Measurements from ENCODE around the gene HAVCR2.
"Not testable (repeated sequence)": the region's sequence is repeated elsewhere in the genome, so short reads cannot be mapped to it uniquely, and the experiment has no call there.

The HAVCR2 gene

DNA sequence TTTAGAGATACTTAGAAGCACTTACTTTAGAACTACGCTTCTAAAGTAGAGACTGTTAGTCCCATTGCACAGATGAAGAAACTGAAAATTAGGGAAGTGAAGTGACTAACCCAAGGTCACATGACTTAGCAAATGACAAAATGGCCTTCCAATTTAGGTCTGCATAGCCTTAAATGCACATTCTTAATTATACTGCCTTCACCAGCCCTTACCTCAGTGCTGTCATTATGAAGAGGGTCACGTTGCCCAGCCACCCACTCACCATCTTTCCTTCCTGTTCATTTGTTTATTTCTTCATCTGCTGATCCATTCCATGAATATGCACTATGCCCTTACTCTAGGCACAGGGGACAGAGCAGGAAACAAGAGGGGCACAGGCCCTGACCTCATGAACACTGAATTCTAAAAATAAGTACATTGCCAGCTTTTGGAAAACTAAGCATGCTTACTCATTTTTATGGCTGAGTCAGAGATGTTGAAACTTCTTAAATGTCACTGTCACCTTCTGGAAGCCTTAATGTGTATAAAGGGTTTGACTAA is 8.6 kb downstream of the HAVCR2 start:
- in situ Hi-C loops (cut with HindIII; ENCODE audit: low sequenced_read_pairs), result loop anchor here (25.0 kb wide), 1 partner anchor 112 kb away; no protein-coding TSS in a partner anchor

DNA sequence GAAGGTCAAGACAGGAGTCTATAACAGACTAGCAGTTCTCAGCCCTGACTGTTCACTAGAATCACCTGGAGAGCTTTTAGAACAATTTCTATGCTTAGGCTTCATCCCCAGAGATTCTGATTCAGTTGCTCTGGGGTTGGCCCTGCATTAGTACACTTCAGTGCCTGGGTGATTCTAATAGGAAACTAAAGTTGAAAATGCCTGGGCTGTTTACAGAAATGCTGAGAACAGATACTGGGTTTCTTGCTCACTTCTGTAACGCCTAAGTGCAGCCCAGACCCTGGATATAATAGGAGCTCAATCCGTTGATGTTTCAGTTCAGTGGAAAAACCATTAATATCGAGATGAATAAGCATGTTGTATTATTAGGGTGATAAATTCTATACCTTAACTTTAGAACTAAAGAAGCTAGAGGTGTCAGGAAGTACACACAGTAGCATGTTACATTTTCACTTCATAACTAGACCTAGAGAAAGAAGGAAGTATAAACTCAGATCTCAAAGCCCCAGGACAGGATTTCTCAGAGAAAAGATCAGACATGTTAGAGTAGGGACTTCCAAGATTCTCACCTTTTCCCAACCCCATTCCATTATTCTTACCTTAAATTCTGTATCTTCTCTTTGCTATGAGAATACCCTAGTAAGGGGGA is 20.4 kb downstream of the HAVCR2 start:
- in situ Hi-C loops (cut with HindIII; ENCODE audit: low sequenced_read_pairs), result no loop called here

DNA sequence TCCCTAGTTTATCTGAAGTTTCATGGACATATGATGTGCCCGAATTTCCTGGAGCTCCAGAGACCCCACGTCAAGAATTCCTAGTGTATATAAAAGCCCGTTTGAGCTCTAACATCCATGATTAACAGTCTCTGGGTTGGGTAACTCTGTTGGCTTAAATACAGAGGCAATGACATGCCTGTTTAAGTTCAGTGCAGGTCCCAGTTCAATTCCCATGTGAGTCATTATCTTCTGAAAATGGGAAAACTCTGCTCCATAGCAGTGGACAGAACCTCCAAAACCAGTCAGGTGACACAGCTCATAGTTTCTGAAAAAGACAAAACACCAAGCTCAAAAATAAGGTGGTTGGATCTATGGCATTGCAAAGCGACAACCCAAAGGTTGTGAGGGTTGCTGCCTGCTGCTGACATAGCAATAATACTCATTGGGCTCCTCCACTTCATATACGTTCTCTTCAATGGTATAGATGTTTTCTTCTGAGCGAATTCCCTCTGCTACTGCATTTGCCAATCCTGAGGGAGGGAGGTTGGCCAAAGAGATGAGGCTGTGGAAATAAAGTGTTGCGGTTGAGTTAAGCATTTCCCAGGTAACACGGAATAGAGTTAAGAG is 22.0 kb downstream of the HAVCR2 start:
- in situ Hi-C loops (cut with HindIII; ENCODE audit: low sequenced_read_pairs), result no loop called here

DNA sequence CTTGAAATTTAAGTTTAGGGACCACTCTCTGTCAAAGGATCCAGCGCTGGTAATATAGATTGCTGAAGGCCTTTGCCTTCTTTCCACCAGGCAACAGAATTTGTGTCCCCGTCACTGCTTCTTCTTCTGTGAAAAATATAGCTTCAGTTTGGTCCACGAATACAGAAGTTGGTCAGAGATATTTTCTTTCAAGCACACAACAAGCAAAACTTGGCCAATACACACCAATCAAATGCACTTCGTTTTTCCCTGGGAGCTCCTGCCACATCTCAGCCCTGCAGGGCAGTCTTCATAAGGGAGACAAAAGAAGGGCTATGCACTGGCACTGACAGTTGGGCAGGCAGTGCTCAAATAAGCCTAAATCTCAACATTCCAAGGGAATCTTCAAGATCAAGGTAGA is 22.9 kb downstream of the HAVCR2 start:
- in situ Hi-C loops (cut with HindIII; ENCODE audit: low sequenced_read_pairs), result no loop called here

DNA sequence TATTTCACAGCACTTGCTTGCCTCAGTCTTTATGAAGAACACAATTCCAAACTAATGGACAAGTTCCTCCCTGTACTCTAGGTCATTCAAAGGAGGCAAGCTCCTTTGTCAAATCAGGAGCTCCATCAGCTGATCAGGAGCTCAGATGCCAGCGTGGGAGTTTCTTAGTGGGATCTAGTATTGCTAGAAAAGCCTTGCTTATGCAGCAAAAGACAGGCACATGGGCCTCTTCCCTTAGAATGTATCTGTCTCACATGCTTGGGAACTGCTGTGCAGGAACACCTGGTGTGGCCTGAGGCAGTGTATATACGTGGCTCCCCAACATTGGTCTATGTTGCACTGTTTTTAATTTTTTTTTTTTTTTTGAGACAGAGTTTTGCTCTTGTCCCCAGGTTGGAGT is 28.6 kb downstream of the HAVCR2 start:
- in situ Hi-C loops (cut with HindIII; ENCODE audit: low sequenced_read_pairs), result no loop called here

DNA sequence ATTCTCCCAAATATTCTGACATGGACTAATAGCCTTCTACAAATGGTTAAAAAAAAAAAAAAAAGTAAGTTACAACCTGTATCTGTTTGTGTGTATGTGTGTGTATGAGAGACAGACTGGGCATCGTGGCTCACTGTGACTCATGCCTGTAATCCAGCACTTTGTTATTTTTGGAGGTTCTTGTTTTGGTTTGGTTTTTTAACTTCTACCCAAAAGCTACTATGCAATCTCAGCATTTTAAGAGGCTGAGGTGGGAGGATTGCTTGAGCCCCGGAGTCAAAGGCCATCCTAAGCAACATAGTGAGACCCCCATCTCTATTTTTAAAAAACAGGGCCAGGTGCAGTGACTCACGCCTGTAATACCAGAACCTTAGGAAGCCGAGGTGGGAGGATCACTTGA is 32.3 kb downstream of the HAVCR2 start:
- in situ Hi-C loops (cut with HindIII; ENCODE audit: low sequenced_read_pairs), result no loop called here

DNA sequence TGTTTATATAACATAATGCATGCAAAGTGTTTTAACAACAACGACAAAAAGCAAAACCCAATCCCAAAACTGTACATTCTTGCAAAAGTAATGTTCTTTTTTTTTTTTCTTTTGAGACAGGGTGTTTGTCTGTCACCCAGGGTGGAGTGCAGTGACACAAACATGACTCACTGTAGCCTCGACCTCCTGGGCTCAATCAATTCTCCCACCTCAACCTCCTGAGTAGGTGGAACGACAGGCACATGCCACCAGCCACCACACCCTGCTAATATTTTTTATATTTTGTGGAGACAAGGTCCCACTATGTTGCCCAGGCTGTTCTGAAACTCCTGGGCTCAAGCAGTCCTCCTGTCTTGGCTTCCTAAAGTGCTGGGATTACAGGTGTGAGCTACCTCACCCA is 36.3 kb downstream of the HAVCR2 start:
- in situ Hi-C loops (cut with HindIII; ENCODE audit: low sequenced_read_pairs), result no loop called here

DNA sequence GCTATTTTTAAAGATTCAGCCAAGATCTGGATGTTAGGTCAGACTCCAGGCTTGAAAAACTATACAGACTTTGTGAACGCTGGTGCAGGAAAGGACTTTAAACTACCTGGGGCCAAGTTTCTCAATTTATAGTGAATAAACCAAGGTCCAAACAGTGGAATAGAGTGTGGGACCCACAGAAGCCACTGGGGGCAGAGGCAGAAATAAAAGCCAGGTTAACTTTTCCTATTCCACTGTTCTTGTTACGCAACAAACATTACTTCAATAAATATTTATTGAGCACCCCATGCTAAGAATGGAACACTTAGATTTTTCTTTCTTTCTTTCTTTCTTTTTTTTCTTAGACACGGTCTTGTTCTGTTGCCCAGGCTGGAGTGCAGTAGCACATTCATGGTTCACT is 38.9 kb downstream of the HAVCR2 start:
- in situ Hi-C loops (cut with HindIII; ENCODE audit: low sequenced_read_pairs), result no loop called here

DNA sequence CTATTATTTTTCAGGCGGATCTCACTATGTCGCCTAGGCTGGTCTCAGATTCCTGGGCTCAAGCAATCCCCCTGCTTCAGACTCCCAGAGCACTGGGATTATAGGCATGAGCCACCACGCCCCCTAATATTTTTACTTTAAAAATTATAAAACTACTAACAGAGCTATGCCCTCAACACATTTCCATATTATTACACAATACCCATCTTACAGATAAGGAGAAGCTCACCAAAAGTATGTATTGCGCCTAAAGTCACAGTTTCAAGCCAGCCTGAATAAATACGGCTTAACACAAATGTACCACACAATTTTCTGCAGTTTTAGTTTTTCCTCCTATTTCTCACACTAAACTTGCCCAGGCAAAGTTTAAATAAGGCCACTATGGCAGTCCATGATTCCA is 40.1 kb downstream of the HAVCR2 start:
- in situ Hi-C loops (cut with HindIII; ENCODE audit: low sequenced_read_pairs), result no loop called here

DNA sequence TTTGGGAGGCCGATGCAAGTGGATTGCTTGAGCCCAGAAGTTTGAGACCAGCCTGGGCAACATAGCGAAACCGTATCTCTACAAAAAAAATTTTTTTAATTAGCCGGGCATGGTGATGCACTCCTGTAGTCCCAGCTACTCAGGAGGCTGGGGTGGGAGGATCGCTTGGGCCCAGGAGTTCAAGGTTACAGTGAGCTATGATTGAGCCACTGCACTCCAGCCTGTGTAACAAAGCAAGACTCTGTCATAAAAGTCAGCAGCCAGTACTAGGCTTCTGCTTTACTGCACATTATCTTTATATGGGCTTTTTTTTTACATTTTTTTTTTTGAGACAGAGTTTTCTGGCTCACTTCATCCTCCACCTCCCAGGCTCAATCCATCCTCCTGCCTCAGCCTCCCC is 40.5 kb downstream of the HAVCR2 start:
- in situ Hi-C loops (cut with HindIII; ENCODE audit: low sequenced_read_pairs), result no loop called here

DNA sequence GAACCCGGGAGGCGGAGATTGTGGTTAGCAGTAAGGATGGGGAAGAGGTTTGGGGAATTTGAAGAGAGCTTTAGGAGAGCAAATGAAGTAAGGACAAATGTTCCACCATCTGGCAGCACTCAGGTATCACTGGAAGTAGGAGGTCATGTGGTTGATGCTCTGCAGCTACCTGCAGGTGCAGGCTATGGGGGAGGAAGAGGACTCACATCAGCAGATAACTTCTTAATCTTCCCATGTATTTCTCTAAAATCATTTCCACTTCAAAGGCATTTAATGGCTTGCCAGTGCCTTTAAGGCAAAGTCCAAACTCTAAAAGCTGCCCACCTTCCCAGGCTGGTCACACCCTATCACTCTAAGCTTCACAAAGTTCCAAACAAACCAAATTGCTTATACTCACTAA is 41.8 kb downstream of the HAVCR2 start:
- in situ Hi-C loops (cut with HindIII; ENCODE audit: low sequenced_read_pairs), result no loop called here

DNA sequence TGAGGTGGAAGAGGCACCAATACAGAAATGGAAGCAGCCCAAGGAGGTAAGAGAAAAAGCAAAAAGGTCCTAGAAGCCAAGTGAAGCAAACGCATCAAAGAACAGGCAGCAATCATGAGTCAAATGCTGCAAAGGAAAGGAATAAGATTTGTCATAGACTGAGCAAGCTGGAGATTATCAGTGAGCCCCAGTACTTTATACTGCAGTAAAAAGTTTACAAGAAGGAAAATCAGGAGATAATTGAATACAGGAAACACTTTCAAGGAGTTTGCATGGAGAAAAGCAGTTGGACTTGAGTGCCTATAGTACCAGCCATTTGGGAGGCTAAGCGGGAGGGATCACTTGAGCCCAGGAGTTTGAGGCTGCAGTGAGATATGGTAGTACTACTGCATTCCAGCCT is 42.8 kb downstream of the HAVCR2 start:
- in situ Hi-C loops (cut with HindIII; ENCODE audit: low sequenced_read_pairs), result no loop called here

DNA sequence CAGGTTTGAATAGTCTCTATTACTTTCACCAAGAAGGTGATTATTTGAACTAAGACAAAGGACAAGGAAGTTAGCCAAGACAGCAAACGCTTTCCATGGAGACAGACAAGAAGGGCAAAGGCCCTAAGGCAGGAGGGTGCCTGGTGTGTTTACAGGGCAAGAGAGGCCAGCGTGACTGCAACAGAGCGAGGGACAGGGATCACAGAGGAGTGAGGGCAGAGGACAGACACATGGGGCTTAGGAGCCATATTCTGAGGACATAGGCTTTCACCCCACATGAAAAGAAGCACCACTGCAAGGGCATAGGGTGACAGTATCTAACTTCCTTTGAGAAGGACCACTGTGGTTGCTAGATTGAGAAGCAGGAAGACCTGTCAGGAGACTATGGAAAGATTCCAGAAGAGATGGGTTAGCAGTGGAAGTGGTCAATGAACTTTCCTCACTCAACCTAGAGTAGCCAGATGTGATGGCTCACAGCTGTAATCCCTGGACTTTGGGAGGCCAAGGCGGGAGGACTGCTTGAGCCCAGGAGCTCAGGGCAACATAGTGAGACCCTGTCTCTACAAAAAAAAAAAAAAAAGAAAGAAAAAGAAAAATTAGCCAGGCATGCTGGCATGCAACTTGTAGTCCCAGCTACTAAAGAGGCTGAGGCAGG is 44.9 kb downstream of the HAVCR2 start:
- in situ Hi-C loops (cut with HindIII; ENCODE audit: low sequenced_read_pairs), result no loop called here

DNA sequence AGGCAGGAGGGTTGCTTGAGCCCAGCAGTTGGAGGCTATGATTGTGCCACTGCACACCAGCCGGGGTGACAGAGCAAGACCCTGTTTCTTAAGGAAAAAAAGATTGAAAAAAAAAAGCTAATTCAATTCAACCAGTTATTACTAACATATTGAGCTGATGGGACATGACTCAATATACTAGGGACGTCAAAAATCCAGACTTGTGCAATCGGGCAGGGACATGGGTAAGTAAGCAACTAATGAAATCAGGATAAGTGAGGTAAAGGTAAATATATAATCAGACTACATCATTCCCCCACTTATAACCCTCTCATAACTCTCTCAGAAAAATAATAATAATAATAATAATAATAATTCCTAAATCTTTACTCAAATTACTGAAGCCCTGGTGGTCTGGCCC is 49.0 kb downstream of the HAVCR2 start:
- in situ Hi-C loops (cut with HindIII; ENCODE audit: low sequenced_read_pairs), result no loop called here

DNA sequence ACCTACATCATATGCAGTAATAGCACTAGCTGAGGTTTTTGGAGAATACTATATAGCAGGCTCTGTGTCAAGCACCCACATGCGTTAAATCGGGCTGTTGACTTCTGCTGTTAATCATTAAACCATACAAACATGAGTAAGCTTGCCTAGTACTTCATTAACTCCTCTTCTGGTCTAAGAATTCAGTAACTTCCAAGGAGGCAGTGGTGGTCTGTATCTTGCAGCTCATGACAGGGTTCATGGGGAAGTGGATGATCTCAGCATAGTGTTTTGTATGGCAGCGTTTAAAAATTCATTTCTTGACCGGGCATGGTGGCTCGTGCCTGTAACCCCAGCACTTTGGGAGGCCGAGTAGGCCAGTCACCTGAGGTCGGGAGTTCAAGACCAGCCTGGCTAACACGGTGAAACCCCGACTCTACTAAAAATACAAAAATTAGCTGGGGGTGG is 49.7 kb downstream of the HAVCR2 start, which contains the start of gene HAVCR1:
Gene HAVCR1 (minus strand): TSS at position 24 of the 447 bp plus-strand sequence. CDS start 1,173 bp downstream, outside the sequence.
- in situ Hi-C loops (cut with HindIII; ENCODE audit: low sequenced_read_pairs), result no loop called here

DNA sequence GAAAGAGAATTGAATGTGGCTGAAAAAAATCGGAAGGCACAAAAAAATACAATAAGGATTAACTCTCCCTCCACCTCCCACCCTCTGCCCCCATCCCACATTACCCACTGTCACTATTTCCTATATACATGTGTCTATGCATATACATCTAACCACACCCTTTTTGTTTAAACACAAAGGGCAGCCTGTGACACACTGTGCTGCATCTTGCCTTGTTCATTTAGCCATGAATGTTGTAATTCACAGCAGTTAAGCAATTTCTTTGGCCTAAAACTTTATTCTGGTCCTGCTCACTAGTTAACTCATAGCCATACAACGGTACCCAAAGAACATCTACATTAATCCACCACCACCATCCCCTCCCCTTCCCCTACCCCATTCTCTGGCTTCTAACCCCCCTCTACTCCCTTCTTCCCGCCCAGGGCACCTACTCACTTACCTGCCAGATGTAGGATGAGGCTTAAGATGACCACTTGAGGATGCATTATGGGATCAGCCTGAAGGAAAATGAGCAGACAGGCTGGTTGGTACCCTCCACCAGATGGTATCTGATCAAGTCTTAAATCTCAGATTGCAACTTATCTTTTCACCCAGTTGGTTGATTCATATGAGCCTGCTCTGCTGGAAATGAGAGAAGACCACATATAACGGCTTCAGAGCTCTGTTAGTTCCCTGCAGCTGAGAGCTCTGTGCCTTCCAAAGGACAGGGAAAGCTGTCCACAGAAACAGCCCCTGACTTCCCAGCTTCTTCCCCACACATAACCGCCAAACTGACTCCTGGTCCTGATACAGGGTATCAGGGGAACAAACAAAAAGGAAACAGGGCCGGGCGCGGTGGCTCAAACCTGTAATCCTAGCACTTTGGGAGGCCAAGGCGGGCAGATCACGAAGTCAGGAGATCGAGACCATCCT is 51.1 kb downstream of the HAVCR2 start:
- in situ Hi-C loops (cut with HindIII; ENCODE audit: low sequenced_read_pairs), result no loop called here

DNA sequence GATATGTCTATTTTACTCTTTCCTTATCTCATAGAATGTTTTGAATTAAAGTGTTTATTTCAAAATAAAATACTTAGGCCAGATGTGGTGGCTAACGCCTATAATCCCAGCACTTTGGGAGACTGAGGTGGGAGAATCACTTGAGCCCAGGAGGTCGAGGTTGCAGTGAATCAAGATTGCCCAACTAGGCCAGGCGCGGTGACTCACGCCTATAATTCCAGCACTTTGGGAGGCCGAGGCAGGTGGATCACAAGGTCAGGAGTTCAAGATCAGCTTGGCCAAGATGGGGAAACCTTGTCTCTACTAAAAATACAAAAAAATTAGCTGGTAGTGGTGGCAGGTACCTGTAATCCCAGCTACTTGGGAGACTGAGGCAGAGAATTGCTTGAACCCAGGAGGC is 52.0 kb downstream of the HAVCR2 start:
- in situ Hi-C loops (cut with HindIII; ENCODE audit: low sequenced_read_pairs), result not testable (repeated sequence)

DNA sequence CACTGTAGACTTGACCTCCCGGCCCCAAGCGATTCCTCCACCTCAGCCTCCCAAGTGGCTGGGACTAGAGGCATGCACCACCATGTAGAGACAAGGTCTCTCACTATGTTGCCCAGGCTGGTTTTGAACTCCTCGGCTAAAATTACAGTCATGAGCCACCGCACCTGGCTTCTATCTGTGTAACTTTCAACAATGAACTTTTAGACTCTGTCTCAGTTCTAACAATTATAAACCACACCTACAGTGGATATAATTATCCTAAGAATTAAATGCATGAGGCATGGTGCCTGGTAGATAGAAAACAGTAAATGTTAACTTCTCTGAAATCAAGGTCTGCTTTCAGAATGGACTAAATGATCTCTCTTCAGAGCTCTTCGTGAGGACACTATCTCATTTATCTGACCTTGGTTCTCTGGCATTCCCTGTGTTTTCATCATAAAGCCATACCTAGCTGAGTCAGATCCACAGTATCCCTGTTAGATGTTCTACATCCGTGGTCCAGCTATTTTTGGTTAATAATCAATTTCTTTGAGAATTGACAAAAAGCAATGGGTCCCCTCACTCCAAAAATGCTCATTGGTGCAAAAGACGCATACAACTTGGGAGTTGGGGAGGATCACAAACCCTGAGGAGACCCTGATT is 57.1 kb downstream of the HAVCR2 start:
- in situ Hi-C loops (cut with HindIII; ENCODE audit: low sequenced_read_pairs), result no loop called here

DNA sequence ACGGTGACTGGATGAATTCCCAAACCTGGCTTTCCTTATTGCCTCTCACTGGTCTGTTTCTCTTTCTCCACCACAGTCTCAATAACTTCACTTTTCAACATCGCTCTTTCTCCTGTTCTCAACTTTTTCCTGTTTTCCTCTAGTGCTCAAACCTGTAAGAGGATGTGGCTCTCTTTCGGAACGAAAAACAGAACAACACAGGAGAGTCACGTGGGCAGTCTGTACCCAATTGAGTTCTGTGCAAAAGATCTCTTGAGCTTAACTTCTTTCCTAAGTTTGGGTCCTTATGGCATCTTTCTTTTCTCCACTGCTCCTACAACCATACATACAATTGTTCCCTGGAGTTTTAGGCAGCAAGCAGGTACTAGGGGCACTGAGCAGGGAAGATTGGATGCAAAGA is 58.8 kb downstream of the HAVCR2 start:
- in situ Hi-C loops (cut with HindIII; ENCODE audit: low sequenced_read_pairs), result no loop called here

DNA sequence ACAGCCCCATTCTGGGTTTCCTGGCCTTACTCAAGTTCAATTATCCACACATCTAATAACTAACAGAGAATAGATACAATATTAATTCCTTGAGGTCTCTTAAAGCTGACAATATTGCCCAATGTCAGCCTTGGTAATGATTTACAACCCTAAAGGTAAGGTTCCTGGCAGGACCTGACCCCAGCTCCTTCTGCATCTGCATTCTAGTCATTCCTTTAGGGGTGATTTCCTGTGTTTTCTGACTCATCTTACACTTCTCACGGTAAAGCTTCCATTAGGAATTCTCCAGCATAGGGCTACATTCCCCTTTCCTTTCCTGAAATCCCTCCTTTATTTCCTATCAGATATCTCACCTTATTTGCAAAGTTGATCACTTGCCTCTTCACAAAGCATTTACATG is 59.2 kb downstream of the HAVCR2 start:
- in situ Hi-C loops (cut with HindIII; ENCODE audit: low sequenced_read_pairs), result no loop called here

Measured in endothelial cell of hepatic sinusoid (primary cell).